DND-41 (cell line): ENCODE measurements around the gene KRT78.
A peak's percentile ranks its signal among the peaks of the same experiment; 100 is the strongest.
"Not testable (repeated sequence)": the region's sequence is repeated elsewhere in the genome, so short reads cannot be mapped to it uniquely, and the experiment has no call there.

Experiments used
- ATAC-seq: fragments of 200-7000 bp; cut with Tn5 transposase; 3 replicates; pipeline ENCODE4 v1.9.1; 2021; ENCODE audit warnings: low read depth; ENCODE audit not compliant: insufficient read depth
- DNase-seq: peaks from one replicate; pipeline ENCODE4 v3.0.0-alpha.2; 2020
- H2AFZ ChIP-seq: 2 replicates; pipeline ENCODE4 v1.6.0; 2012; ENCODE audit warnings: low read depth, low read length
- H3K27ac ChIP-seq: 2 replicates; pipeline ENCODE4 v1.5.1; 2012; ENCODE audit warnings: low read length, inconsistent platforms
- H3K27me3 ChIP-seq: fragments of 200-600 bp; sonication (generic); 2 replicates; pipeline ENCODE4 v1.6.0; 2012; ENCODE audit warnings: low read length, mild to moderate bottlenecking, inconsistent platforms; ENCODE audit not compliant: insufficient read depth, poor library complexity
- H3K36me3 ChIP-seq: 2 replicates; pipeline ENCODE4 v1.5.1; 2012; ENCODE audit warnings: low read length, inconsistent platforms; ENCODE audit not compliant: insufficient read depth
- H3K4me1 ChIP-seq: 2 replicates; pipeline ENCODE4 v1.5.1; 2012; ENCODE audit warnings: mild to moderate bottlenecking, low read length; ENCODE audit not compliant: insufficient read depth
- H3K4me2 ChIP-seq: 2 replicates; pipeline ENCODE4 v1.6.0; 2012; ENCODE audit warnings: mild to moderate bottlenecking, moderate library complexity, low read length, inconsistent platforms; ENCODE audit not compliant: insufficient read depth
- H3K4me3 ChIP-seq, 2 experiments: fragments of 200-600 bp in 1 of 2; shearing (Covaris generic) in 1 of 2; 2 replicates each; pipeline ENCODE4 v1.5.1; 2012 to 2016; ENCODE audit warnings: inconsistent platforms in 2 of 2, low read length in 2 of 2, mild to moderate bottlenecking in 2 of 2, low read depth in 1 of 2, moderate library complexity in 1 of 2
- H3K79me2 ChIP-seq: 2 replicates; pipeline ENCODE4 v1.6.0; 2012; ENCODE audit warnings: low read length, inconsistent platforms; ENCODE audit not compliant: insufficient read depth
- H3K9ac ChIP-seq: 2 replicates; pipeline ENCODE4 v1.6.0; 2012; ENCODE audit warnings: low read depth, mild to moderate bottlenecking, inconsistent platforms, low read length, moderate library complexity
- H3K9me3 ChIP-seq: 2 replicates; pipeline ENCODE4 v1.5.1; 2012; ENCODE audit warnings: low read length, moderate library complexity, mild to moderate bottlenecking, inconsistent platforms; ENCODE audit not compliant: insufficient read depth, severe bottlenecking
- H4K20me1 ChIP-seq: 2 replicates; pipeline ENCODE4 v1.6.0; 2012; ENCODE audit warnings: low read length; ENCODE audit not compliant: insufficient read depth
- EZH2 ChIP-seq: IDR thresholded peaks from 3 replicates; pipeline ENCODE4 v1.6.1; 2012; ENCODE audit warnings: borderline replicate concordance, low read depth, mild to moderate bottlenecking, moderate library complexity, low read length, inconsistent platforms; ENCODE audit not compliant: severe bottlenecking
- TF ChIP-seq, protein P1 (sequence below): IDR thresholded peaks from 2 replicates; pipeline ENCODE4 v1.5.1; 2012; ENCODE audit warnings: borderline replicate concordance, low read length, moderate library complexity, mild to moderate bottlenecking; ENCODE audit not compliant: poor library complexity, severe bottlenecking; ENCODE audit errors: extremely low read depth

The KRT78 gene

DNA sequence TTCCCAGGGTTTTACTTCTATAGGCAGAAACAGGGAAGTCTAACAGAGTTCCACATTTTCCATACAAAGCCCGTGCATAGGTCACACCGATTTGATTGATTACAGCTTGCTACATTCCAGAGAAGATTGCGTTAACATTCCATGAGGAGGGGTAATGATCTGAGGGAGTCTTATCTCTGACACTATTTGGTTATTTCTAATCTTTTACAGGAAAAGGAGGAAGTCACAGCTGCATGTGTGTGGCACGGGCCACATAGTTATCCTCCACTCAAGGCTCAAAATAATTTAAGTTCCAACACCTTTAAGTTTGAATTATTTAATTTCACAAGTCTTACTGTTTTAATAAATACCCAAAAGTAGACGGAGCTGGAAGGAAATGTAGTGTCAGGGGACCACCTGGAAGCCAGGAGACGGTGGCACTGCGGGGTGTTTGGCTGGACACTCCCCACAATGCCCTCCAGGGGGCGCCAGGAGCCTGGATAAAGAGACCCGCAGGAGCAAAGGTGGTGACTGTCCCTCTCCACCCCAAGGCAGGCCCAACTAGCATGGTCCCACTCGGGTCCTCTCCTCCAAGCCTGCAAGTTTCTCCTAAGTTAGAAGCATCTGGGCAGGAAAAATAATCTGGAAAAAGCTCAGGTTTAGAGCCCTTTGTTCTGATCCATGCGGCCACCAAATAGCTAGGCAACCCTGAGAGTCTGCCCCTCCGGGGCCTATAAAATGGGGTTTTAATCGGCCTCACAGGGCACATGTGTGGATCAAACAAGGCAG, 35.9 kb upstream of the KRT78 start:
- H3K4me1 ChIP-seq, result no peaks in the 10 kb centered on the region
- no peaks in the 10 kb centered on the region for H3K79me2 ChIP-seq
- H3K36me3 ChIP-seq, result no peaks in the 10 kb centered on the region
- H2AFZ ChIP-seq, result no peak overlapping the region
- no peak overlapping the region for H3K4me3 ChIP-seq
- H3K27ac ChIP-seq, result no peak overlapping the region
- H3K27me3 ChIP-seq, result peaks cover 3% of the 10 kb centered on the region
- H4K20me1 ChIP-seq, result no peaks in the 10 kb centered on the region
- TF ChIP-seq, protein P1, sequence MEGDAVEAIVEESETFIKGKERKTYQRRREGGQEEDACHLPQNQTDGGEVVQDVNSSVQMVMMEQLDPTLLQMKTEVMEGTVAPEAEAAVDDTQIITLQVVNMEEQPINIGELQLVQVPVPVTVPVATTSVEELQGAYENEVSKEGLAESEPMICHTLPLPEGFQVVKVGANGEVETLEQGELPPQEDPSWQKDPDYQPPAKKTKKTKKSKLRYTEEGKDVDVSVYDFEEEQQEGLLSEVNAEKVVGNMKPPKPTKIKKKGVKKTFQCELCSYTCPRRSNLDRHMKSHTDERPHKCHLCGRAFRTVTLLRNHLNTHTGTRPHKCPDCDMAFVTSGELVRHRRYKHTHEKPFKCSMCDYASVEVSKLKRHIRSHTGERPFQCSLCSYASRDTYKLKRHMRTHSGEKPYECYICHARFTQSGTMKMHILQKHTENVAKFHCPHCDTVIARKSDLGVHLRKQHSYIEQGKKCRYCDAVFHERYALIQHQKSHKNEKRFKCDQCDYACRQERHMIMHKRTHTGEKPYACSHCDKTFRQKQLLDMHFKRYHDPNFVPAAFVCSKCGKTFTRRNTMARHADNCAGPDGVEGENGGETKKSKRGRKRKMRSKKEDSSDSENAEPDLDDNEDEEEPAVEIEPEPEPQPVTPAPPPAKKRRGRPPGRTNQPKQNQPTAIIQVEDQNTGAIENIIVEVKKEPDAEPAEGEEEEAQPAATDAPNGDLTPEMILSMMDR, result peak; percentile 88
- TF ChIP-seq EZH2, result no peak
- no peak overlapping the region for H3K9ac ChIP-seq
- no peak overlapping the region for H3K4me2 ChIP-seq
- no peaks in the 10 kb centered on the region for H3K9me3 ChIP-seq
- DNase-seq (peak; percentile 70), ATAC-seq (peak; percentile 92)

DNA sequence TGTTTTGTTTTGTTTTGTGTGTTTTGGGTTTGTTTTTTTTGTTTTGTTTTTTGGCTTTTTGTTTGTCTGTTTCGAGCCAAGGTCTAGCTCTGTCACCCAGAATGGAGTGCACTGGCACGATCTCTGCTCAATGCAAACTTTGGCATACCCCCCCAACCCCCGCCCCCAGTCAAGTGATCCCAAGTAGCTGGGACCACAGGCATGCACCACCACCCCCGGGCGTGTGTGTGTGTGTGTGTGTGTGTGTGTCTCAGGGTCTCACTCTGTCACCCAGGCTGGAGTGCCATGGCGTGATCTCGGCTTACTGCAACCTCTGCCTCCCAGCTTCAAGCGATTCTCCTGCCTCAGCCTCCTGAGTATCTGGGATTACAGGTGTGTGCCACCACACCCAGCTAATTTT, 31.7 kb upstream of the KRT78 start:
- H3K9ac ChIP-seq, H3K27ac ChIP-seq, H3K4me1 ChIP-seq, H3K36me3 ChIP-seq, H3K9me3 ChIP-seq, DNase-seq, H2AFZ ChIP-seq, H3K4me3 ChIP-seq, H4K20me1 ChIP-seq, H3K4me2 ChIP-seq, H3K79me2 ChIP-seq, ATAC-seq: not testable (repeated sequence)
- H3K27me3 ChIP-seq, result peaks cover 12% of the 10 kb centered on the region

- TF ChIP-seq EZH2, result no peak
- TF ChIP-seq, protein P1, result peak; percentile 83
- Histone ChIP-seq H3K79me2 (no peaks in the 10 kb centered on the region), H3K9ac (no peak overlapping the region), H3K4me2 (no peak overlapping the region), H3K9me3 (no peaks in the 10 kb centered on the region), H2AFZ (no peak overlapping the region), H3K27me3 (peaks cover 21% of the 10 kb centered on the region), H3K36me3 (no peaks in the 10 kb centered on the region), H3K4me3 (no peak overlapping the region), H3K27ac (no peak overlapping the region), H3K4me1 (no peaks in the 10 kb centered on the region), H4K20me1 (no peaks in the 10 kb centered on the region; the same call in none of the 2 replicates)
- DNase-seq (peak; percentile 41), ATAC-seq (peak; percentile 64)
Observed at GRCh38 chr12:52879394-52880351, 30.9 kb upstream of the KRT78 start.
